ENCODE data around the gene FGD6.

Gene FGD6

DNA sequence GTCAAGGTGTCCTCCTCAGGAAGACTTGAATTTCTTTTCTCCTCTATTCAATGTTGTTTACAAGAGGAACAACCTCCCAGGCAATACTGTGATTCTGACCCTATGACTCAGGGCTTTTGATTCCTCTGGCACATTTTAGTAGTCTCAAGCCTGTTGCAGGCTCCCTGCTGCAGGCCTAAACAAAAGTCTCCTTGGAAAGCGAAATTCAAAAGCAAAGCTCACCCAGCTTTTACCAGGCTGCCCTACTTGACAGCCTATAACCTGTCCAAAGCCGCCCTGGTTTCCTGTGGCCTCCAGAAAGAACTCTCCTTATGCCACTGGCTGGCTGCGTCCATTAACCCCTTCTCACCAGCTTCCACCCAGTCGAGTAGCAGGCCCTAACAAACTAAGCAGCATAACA lies 11.6 kb downstream of the FGD6 start:
- DNase-seq (ENCODE audit: low read depth) = peak; percentile 93
- no peak overlapping the region for H3K4me3 ChIP-seq (ENCODE audit: low read depth, low read length)
- TF ChIP-seq CTCF (conservative IDR thresholded peaks at IDR 0.05; ENCODE audit: low read depth, low read length) = no peak

DNA sequence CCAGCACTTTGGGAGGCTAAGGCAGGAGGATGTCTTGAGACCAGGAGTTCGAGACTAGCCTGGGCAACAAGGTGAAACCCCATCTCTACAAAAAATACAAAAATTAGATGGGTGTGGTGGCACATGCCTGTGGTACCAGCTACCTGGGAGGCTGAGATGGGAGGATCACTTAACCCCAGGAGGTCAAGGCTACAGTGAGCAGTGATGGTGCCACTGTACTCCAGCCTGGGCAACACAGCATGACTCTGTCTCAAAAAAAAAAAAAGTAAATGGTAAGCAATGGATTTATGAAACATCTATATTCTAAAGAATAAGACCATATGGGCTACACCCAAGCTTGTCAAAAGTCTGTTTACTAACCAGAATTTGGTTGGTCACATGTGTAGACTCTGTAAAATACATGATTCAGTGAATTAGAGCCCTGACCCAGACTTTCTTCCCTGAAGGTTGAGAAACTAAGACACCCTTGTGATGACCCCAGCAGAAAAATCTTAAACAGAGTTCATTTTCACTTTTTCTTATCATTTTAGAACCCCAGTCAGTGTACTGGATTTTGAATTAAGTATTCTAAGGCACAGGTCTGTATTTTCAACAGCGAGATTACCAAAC lies 12.1 kb downstream of the FGD6 start:
- no peak overlapping the region for H3K4me3 ChIP-seq (ENCODE audit: low read depth, low read length)
- no peak for TF ChIP-seq CTCF (conservative IDR thresholded peaks at IDR 0.05; ENCODE audit: low read depth, low read length)
- DNase-seq (ENCODE audit: low read depth) = no peak

GRCh38 chr12:95204141-95204866 lies 13.0 kb downstream of the FGD6 start:
- peak overlapping the region; percentile 8 for H3K4me3 ChIP-seq (ENCODE audit: low read depth, low read length)
- no peak for TF ChIP-seq CTCF (conservative IDR thresholded peaks at IDR 0.05; ENCODE audit: low read depth, low read length)
- DNase-seq (ENCODE audit: low read depth) = peak; percentile 94

DNA sequence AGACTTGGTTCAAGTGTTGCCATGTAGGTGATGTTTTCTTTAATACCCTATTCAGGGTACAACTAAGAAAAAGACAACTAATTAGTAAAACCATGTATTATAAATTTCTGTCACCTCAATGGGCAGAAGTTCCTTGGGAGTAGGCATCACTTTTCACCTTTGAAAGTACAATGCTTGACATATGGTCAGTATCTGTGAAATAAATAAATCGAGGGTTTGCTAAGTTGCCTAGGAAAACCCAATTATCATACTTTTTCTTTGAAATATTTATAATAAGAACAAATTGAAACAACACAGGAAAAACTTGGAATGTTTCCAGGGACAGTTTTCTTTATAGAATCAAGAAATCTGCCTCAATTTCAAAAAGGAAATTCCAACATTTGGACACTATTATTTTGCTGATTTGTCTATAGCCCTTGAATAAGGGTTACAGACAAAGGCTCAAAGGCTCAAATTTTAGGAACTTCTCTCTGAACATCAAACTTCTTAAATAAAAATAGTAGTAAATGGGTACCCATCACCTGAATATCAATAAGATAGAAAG lies 13.7 kb downstream of the FGD6 start:
- DNase-seq (ENCODE audit: low read depth) = peak; percentile 42
- H3K4me3 ChIP-seq (ENCODE audit: low read depth, low read length) = no peak overlapping the region
- no peak for TF ChIP-seq CTCF (conservative IDR thresholded peaks at IDR 0.05; ENCODE audit: low read depth, low read length)

- no peak for TF ChIP-seq CTCF (conservative IDR thresholded peaks at IDR 0.05; ENCODE audit: low read depth, low read length)
- DNase-seq (ENCODE audit: low read depth) = peak; percentile 54
- no peak overlapping the region for H3K4me3 ChIP-seq (ENCODE audit: low read depth, low read length)
Observed at GRCh38 chr12:95202691-95203486, 14.4 kb downstream of the FGD6 start.

- TF ChIP-seq CTCF (conservative IDR thresholded peaks at IDR 0.05; ENCODE audit: low read depth, low read length) = no peak
- H3K4me3 ChIP-seq (ENCODE audit: low read depth, low read length) = peak overlapping the region; percentile 18
- DNase-seq (ENCODE audit: low read depth) = peak; percentile 86
Observed at GRCh38 chr12:95201056-95201670, 16.1 kb downstream of the FGD6 start.
